Neuronal stem cell (in vitro differentiated cells): ENCODE data around the gene KIF12.
A peak's percentile ranks its signal among the peaks of the same experiment; 100 is the strongest.

Experiments
- DNase-seq: peaks from one replicate; pipeline ENCODE4 v3.0.0-alpha.2; 2013; ENCODE audit warnings: low spot score
- H2AFZ ChIP-seq: one replicate; pipeline ENCODE4 v1.6.1; 2013; ENCODE audit warnings: mild to moderate bottlenecking, low read length, inconsistent platforms
- H2AK5ac ChIP-seq: 2 replicates; pipeline ENCODE4 v1.6.1; 2013; ENCODE audit warnings: low read depth, mild to moderate bottlenecking, inconsistent platforms, low read length, moderate library complexity, mixed read lengths
- H2BK120ac ChIP-seq: 2 replicates; pipeline ENCODE4 v1.6.1; 2013; ENCODE audit warnings: low read depth, mild to moderate bottlenecking, inconsistent platforms, low read length, moderate library complexity, mixed read lengths
- H2BK12ac ChIP-seq: one replicate; pipeline ENCODE4 v1.6.1; 2013; ENCODE audit warnings: low read length, inconsistent platforms
- H2BK15ac ChIP-seq: 2 replicates; pipeline ENCODE4 v1.6.1; 2013; ENCODE audit warnings: mild to moderate bottlenecking, low read length, inconsistent platforms, mixed read lengths
- H2BK5ac ChIP-seq: one replicate; pipeline ENCODE4 v1.6.1; 2013; ENCODE audit warnings: inconsistent platforms, mild to moderate bottlenecking, low read length, moderate library complexity
- H3K14ac ChIP-seq: one replicate; pipeline ENCODE4 v1.6.1; 2013; ENCODE audit warnings: low read length, inconsistent platforms
- H3K18ac ChIP-seq: 2 replicates; pipeline ENCODE4 v1.6.1; 2013; ENCODE audit warnings: low read length, inconsistent platforms
- H3K23ac ChIP-seq: 2 replicates; pipeline ENCODE4 v1.6.1; 2013; ENCODE audit warnings: low read depth, mild to moderate bottlenecking, mixed read lengths, low read length, inconsistent platforms; ENCODE audit not compliant: poor library complexity
- H3K27ac ChIP-seq: replicated peaks from 3 replicates; pipeline ENCODE4 v1.5.1; 2013; ENCODE audit warnings: low read length, inconsistent platforms
- H3K27me3 ChIP-seq, 3 experiments: 2 replicates each; pipeline ENCODE4 v1.6.1; 2013; ENCODE audit warnings: low read length in 3 of 3, mild to moderate bottlenecking in 2 of 3, inconsistent platforms in 1 of 3, low read depth in 1 of 3, mixed read lengths in 1 of 3, moderate library complexity in 1 of 3; ENCODE audit not compliant: control insufficient read depth in 3 of 3, insufficient read depth in 3 of 3
- H3K36me3 ChIP-seq, 2 donors: replicated peaks in 1 of 2; 2 replicates each; pipeline ENCODE4 v1.6.1; 2013; ENCODE audit warnings: low read length in 2 of 2; ENCODE audit not compliant: control insufficient read depth in 2 of 2, insufficient read depth in 2 of 2
- H3K4ac ChIP-seq: 2 replicates; pipeline ENCODE4 v1.6.1; 2013; ENCODE audit warnings: inconsistent platforms, mild to moderate bottlenecking, low read length, moderate library complexity
- H3K4me1 ChIP-seq, 2 donors: 1 replicate in 1 of 2; 2 replicates in 1 of 2; pipeline ENCODE4 v1.6.1; 2013; ENCODE audit warnings: low read length in 2 of 2, low read depth in 1 of 2; ENCODE audit not compliant: control insufficient read depth in 2 of 2, insufficient read depth in 1 of 2
- H3K4me2 ChIP-seq: one replicate; pipeline ENCODE4 v1.6.1; 2013; ENCODE audit warnings: mild to moderate bottlenecking, low read length, inconsistent platforms; ENCODE audit not compliant: insufficient read depth, poor library complexity, severe bottlenecking
- H3K4me3 ChIP-seq, 2 donors: 2 replicates each; pipeline ENCODE4 v1.5.1; 2013; ENCODE audit warnings: low read length in 2 of 2, mild to moderate bottlenecking in 2 of 2, inconsistent platforms in 1 of 2, moderate library complexity in 1 of 2
- H3K79me1 ChIP-seq: one replicate; pipeline ENCODE4 v1.6.1; 2013; ENCODE audit warnings: low read depth, mild to moderate bottlenecking, inconsistent platforms, low read length, moderate library complexity
- H3K9ac ChIP-seq: one replicate; pipeline ENCODE4 v1.6.1; 2013; ENCODE audit warnings: mild to moderate bottlenecking, low read depth, low read length, inconsistent platforms; ENCODE audit not compliant: poor library complexity
- H3K9me3 ChIP-seq, 2 donors: replicated peaks in 1 of 2; 2 replicates each; pipeline versions ENCODE3 to v1.6.1; 2013; ENCODE audit warnings: low read length in 2 of 2, mild to moderate bottlenecking in 2 of 2, inconsistent platforms in 1 of 2, low read depth in 1 of 2, mixed read lengths in 1 of 2, moderate library complexity in 1 of 2; ENCODE audit not compliant: control insufficient read depth in 2 of 2, insufficient read depth in 1 of 2
- H4K8ac ChIP-seq: one replicate; pipeline ENCODE4 v1.6.1; 2013; ENCODE audit warnings: low read depth, mild to moderate bottlenecking, inconsistent platforms, low read length, moderate library complexity
- H4K91ac ChIP-seq: one replicate; pipeline ENCODE4 v1.6.1; 2013; ENCODE audit warnings: low read length, low read depth, mild to moderate bottlenecking, inconsistent platforms; ENCODE audit not compliant: poor library complexity
- WGBS, 2 donors: extraction: QIAGEN DNeasy Blood & Tissue Kit; methylation state at CpG; one replicate each; pipeline ENCODE4 v1.1.7; 2013; ENCODE audit warnings: missing lambda C conversion rate in 2 of 2, mixed read lengths in 1 of 2; ENCODE audit not compliant: insufficient read length in 2 of 2, insufficient replicate concordance in 1 of 2; ENCODE audit errors: extremely low coverage in 2 of 2; 5-methylcytosine and 5-hydroxymethylcytosine counted together

Gene KIF12

GRCh38 chr9:114054191-114054690 lies 44.9 kb downstream of the KIF12 start:
- H2AFZ ChIP-seq, result no peak overlapping the region
- no peak overlapping the region for H2BK15ac ChIP-seq
- WGBS, 2 donors, result no CpG with 5 or more reads among the region's 10 CpGs
- H3K4me2 ChIP-seq, result no peak overlapping the region
- H2AK5ac ChIP-seq, result no peak overlapping the region
- no peak overlapping the region for H3K27ac ChIP-seq
- H2BK120ac ChIP-seq, result no peak overlapping the region
- no peak overlapping the region for H3K23ac ChIP-seq
- H3K14ac ChIP-seq, result no peak overlapping the region
- no peak overlapping the region for H2BK5ac ChIP-seq
- H3K36me3 ChIP-seq, result peaks cover 32 to 59% of the 10 kb centered on the region in 2 donors
- no peak overlapping the region for H2BK12ac ChIP-seq
- no peak for DNase-seq
- no peak overlapping the region for H4K8ac ChIP-seq
- no peak overlapping the region for H4K91ac ChIP-seq
- H3K27me3 ChIP-seq, result no peaks in the 10 kb centered on the region
- no peaks in the 10 kb centered on the region for H3K4me1 ChIP-seq
- H3K4ac ChIP-seq, result no peak overlapping the region
- H3K79me1 ChIP-seq, result peaks cover 4% of the 10 kb centered on the region
- no peak overlapping the region for H3K9ac ChIP-seq
- no peak overlapping the region for H3K4me3 ChIP-seq
- H3K18ac ChIP-seq, result no peak overlapping the region
- peaks cover 0 to 2% of the 10 kb centered on the region in 2 donors for H3K9me3 ChIP-seq

GRCh38 chr9:114053246-114054005 lies 45.7 kb downstream of the KIF12 start:
- H3K4me2 ChIP-seq, result no peak overlapping the region
- H3K4me1 ChIP-seq, result no peaks in the 10 kb centered on the region
- no peak overlapping the region for H2AFZ ChIP-seq
- WGBS, 2 donors, result no CpG with 5 or more reads among the region's 8 CpGs
- no peaks in the 10 kb centered on the region for H3K27me3 ChIP-seq
- H3K27ac ChIP-seq, result no peak overlapping the region
- H3K23ac ChIP-seq, result no peak overlapping the region
- no peak overlapping the region for H2BK120ac ChIP-seq
- no peak overlapping the region for H2BK5ac ChIP-seq
- no peak overlapping the region for H2BK15ac ChIP-seq
- H3K79me1 ChIP-seq, result peaks cover 4% of the 10 kb centered on the region
- no peak overlapping the region for H3K18ac ChIP-seq
- DNase-seq, result no peak
- no peak overlapping the region for H4K8ac ChIP-seq
- no peak overlapping the region for H2AK5ac ChIP-seq
- no peak overlapping the region for H3K4me3 ChIP-seq
- no peak overlapping the region for H4K91ac ChIP-seq
- H3K4ac ChIP-seq, result no peak overlapping the region
- H3K14ac ChIP-seq, result no peak overlapping the region
- H3K36me3 ChIP-seq, result peaks cover 40 to 68% of the 10 kb centered on the region in 2 donors
- H2BK12ac ChIP-seq, result no peak overlapping the region
- peaks cover 0 to 2% of the 10 kb centered on the region in 2 donors for H3K9me3 ChIP-seq
- H3K9ac ChIP-seq, result no peak overlapping the region

- Histone ChIP-seq H2AFZ (no peak overlapping the region), H3K18ac (no peak overlapping the region), H3K9ac (no peak overlapping the region), H3K27ac (no peak overlapping the region), H3K4me2 (no peak overlapping the region), H3K36me3 (peaks cover 40 to 73% of the 10 kb centered on the region in 2 donors), H2BK12ac (no peak overlapping the region), H4K91ac (no peak overlapping the region), H2BK120ac (no peak overlapping the region), H2AK5ac (no peak overlapping the region), H2BK5ac (no peak overlapping the region), H2BK15ac (no peak overlapping the region), H3K9me3 (peaks cover 0 to 2% of the 10 kb centered on the region in 2 donors), H3K27me3 (no peaks in the 10 kb centered on the region), H3K23ac (peak overlapping the region; percentile 8), H4K8ac (no peak overlapping the region), H3K79me1 (peaks cover 4% of the 10 kb centered on the region), H3K4me3 (peak overlapping the region in 1 of 2 donors; percentile 8), H3K4me1 (no peaks in the 10 kb centered on the region), H3K14ac (no peak overlapping the region), H3K4ac (no peak overlapping the region)
- no CpG with 5 or more reads among the region's 7 CpGs for WGBS, 2 donors
- DNase-seq, result no peak
These were observed 47.4 kb downstream of the KIF12 start for GRCh38 chr9:114051706-114052105.

- H3K27ac ChIP-seq, result no peak overlapping the region
- no peak overlapping the region for H4K8ac ChIP-seq
- H2BK15ac ChIP-seq, result no peak overlapping the region
- H3K4me3 ChIP-seq, result no peak overlapping the region
- no peak for DNase-seq
- H3K36me3 ChIP-seq, result peaks cover 40 to 77% of the 10 kb centered on the region in 2 donors
- H2BK120ac ChIP-seq, result no peak overlapping the region
- H3K9me3 ChIP-seq, result no peaks in the 10 kb centered on the region
- H3K23ac ChIP-seq, result peak overlapping the region; percentile 8
- no peak overlapping the region for H2AK5ac ChIP-seq
- no peak overlapping the region for H3K4me2 ChIP-seq
- H3K4ac ChIP-seq, result no peak overlapping the region
- H4K91ac ChIP-seq, result no peak overlapping the region
- no peak overlapping the region for H2BK5ac ChIP-seq
- peaks cover 4% of the 10 kb centered on the region for H3K79me1 ChIP-seq
- no peak overlapping the region for H2BK12ac ChIP-seq
- no peak overlapping the region for H3K9ac ChIP-seq
- WGBS, 2 donors, result no CpG with 5 or more reads among the region's 15 CpGs
- H3K14ac ChIP-seq, result no peak overlapping the region
- H3K4me1 ChIP-seq, result no peaks in the 10 kb centered on the region
- no peak overlapping the region for H3K18ac ChIP-seq
- H2AFZ ChIP-seq, result no peak overlapping the region
- no peaks in the 10 kb centered on the region for H3K27me3 ChIP-seq
These were observed 47.8 kb downstream of the KIF12 start for GRCh38 chr9:114051281-114051680.
